Measurements from ENCODE around the gene ZNF382.

Gene ZNF382

GRCh38 chr19:36635342-36635741 is 30.2 kb downstream of the ZNF382 start:
- no peak for TF ChIP-seq POLR2A (IDR thresholded peaks at IDR 0.05; ENCODE audit: low read length)
- no peak for TF ChIP-seq GATA1 (IDR thresholded peaks at IDR 0.05; ENCODE audit: low read depth, low read length)
- DNase-seq, result no peak

DNA sequence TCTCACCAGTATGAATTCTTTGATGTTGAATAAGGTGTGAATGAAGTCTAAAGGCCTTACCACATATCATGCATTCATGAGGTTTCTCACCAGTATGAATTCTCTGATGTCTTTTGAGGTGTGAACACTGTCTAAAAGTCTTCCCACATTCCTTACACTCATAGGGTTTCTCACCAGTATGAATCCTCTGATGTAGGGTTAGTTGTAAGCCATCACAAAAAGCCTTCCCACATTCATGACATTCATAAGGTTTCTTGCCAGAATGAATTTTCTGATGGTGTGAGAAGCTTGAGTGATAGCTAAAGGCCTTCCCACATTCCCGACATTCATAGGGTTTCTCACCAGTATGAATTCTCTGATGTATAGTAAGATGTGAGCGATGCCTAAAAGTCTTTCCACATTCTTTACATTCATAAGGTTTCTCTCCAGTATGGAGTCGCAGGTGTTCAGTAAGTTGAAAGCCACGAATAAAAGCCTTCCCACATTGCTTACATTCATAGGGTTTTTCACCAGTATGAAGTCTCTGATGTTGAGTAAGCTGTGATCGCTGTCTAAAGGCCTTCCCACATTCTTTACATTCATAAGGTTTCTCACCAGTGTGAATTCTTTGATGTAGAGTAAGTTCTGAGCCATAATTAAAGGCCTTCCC is 33.9 kb downstream of the ZNF382 start:
- peak in 1 of 2 experiments; percentile 18 for DNase-seq
- no peak for TF ChIP-seq GATA1 (IDR thresholded peaks at IDR 0.05; ENCODE audit: low read depth, low read length)
- no peak for TF ChIP-seq POLR2A (IDR thresholded peaks at IDR 0.05; ENCODE audit: low read length)

DNA sequence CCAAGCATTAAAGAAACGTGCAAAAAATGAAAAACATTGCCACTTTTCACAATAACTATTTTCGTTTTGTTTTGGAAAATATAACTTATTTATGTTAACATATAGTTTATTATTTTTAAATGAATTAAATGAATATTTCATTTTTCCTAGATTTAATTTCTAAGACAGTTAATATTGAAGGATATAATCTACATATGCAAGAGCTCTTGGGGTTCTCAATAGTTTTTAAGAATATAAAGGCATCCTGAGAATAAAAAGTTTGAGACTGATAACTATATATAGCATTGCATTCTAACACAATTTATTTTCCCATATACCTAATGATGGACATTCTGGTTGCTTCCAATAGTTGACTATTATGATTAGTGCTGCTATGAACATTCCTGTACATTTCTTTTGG is 41.6 kb downstream of the ZNF382 start:
- no peak for DNase-seq
- TF ChIP-seq GATA1 (IDR thresholded peaks at IDR 0.05; ENCODE audit: low read depth, low read length), result no peak
- TF ChIP-seq POLR2A (IDR thresholded peaks at IDR 0.05; ENCODE audit: low read length), result no peak

- no peak for DNase-seq
- no peak for TF ChIP-seq POLR2A (IDR thresholded peaks at IDR 0.05; ENCODE audit: low read length)
- TF ChIP-seq GATA1 (IDR thresholded peaks at IDR 0.05; ENCODE audit: low read depth, low read length), result no peak
Measured at GRCh38 chr19:36652958-36653357, 47.8 kb downstream of the ZNF382 start.

DNA sequence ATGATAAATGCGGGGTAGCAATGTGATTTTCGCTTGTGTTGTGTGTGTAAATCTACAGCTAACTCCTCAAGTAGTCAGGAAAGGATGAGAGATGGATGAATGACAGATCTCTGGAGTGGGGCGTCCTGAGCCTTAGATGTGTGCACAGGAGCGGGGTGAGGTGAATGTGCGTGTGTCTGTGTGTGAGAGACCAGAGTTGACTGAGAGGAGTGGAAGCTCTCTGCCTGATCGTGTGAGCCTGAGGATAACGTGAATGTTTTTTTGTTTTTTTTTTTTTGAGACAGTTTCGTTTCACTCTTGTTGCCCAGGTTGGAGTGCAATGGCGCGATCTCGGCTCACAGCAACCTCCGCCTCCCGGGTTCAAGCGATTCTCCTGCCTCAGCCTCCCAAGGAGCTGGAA is 60.7 kb downstream of the ZNF382 start:
- no peak for TF ChIP-seq POLR2A (IDR thresholded peaks at IDR 0.05; ENCODE audit: low read length)
- TF ChIP-seq GATA1 (IDR thresholded peaks at IDR 0.05; ENCODE audit: low read depth, low read length), result no peak
- DNase-seq, result no peak

DNA sequence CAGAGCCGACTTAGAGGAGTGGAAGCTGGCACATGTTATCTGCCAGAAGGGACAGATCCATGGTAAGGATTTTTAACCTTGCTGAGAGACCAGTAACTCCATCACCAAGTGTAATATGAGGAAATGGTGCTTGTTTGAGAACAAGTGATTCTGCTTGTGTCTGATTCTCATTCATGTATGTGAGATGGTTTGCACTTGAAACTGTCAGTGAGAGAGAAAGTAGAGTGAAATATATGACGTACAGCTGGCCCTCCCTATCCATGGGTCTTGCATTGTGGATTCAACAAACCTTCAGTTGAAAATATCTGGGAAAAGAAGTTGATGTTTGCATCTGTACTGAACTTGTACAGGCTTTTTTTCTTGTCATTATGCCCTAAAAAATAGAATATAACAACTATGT is 63.5 kb downstream of the ZNF382 start:
- no peak for TF ChIP-seq POLR2A (IDR thresholded peaks at IDR 0.05; ENCODE audit: low read length)
- DNase-seq, result no peak

DNA sequence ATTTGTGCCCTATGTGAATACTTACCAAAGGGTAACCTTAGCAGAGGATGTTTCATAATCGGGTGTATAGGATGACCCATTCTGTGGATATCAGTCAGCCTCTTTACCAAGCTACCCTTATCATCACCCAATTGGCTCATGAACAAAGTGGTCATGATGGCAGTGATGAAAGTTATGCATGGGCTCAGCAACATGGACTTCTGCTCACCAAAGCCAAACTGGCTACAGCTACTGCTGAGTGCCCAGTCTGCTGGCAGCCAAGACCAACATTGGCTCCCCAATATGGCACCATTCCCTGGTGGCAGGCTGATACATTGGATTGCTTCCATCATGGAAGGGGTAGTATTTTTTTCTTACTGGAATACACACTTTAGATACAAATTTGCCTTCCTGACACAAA is 67.3 kb downstream of the ZNF382 start:
- no peak for TF ChIP-seq POLR2A (IDR thresholded peaks at IDR 0.05; ENCODE audit: low read length)
- TF ChIP-seq GATA1 (IDR thresholded peaks at IDR 0.05; ENCODE audit: low read depth, low read length), result no peak
- DNase-seq, result no peak

GRCh38 chr19:36674201-36674600 is 69.1 kb downstream of the ZNF382 start:
- DNase-seq, result no peak

DNA sequence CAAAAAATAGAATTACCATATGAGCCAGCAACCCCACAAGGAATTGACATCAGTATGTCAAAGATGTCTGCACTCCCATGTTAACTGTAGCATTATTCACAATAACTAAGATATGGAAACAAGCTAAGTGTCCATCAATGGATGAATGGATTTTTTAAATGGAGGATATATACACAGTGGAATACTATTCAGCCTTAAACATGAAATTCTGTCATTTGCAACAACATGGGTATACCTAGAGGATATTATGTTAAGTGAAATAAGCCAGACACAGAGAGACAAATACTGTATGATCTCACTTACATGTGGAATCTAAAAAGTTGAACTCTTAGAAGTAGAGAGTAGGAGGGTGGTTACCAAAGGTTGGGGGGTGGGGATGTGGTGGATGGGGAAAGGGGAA is 74.3 kb downstream of the ZNF382 start:
- TF ChIP-seq GATA1 (IDR thresholded peaks at IDR 0.05; ENCODE audit: low read depth, low read length) (no peak), POLR2A (IDR thresholded peaks at IDR 0.05; ENCODE audit: low read length) (no peak)

More at GRCh38 chr19:36674201-36674600, 69.1 kb downstream of the ZNF382 start:
- TF ChIP-seq POLR2A (IDR thresholded peaks at IDR 0.05; ENCODE audit: low read length) (no peak), GATA1 (IDR thresholded peaks at IDR 0.05; ENCODE audit: low read depth, low read length) (no peak)

More for the DNA sequence above, 74.3 kb downstream of the ZNF382 start:
- DNase-seq, result no peak
